Placental epithelial cell (primary cell): Measurements from ENCODE around the gene MYH16. TPM values are rescaled to one million over a fixed set of nuclear protein-coding genes. Genes with fewer than 3 reads are reported as not detected.

Source experiments
- total RNA-seq: library from RNA; depleted of rRNA; stranded (reverse); fragments of >200 nt; gene quantifications from 2 replicates; pipeline ENCODE4 v1.2.3, GENCODE V29; 2012

The MYH16 gene
- under 0.01 TPM in 1 of 2 replicates, not detected in the other for total RNA-seq

DNA sequence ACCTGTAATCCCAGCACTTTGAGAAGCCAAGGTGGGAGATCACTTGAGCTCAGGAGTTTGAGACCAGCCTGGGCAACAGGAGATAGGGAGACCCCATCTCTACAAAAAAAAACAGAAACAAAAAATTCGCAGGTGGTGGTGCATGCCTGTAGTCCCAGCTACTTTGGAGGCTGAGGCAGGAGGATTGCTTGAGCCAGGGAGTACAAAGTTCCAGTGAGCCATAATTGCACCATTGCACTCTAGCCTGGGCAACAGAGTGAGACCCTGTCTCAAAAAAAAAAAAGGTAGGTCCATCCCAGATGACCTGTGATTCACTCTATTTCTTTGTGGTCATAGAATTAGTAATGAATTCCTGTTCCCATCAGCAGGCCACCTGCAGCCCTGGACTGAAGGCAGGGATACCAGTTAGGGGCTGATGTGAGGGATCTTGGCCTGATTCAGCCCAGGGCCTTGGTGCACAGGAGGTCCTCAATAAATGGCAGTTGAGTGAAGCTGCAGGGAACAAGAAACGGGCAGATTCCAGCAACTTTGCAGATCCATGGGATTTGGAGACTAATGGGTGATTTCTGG lies at the start of gene MYH16:
TSS of gene MYH16 (plus strand) at position 364 of the 570 bp plus-strand sequence.

DNA sequence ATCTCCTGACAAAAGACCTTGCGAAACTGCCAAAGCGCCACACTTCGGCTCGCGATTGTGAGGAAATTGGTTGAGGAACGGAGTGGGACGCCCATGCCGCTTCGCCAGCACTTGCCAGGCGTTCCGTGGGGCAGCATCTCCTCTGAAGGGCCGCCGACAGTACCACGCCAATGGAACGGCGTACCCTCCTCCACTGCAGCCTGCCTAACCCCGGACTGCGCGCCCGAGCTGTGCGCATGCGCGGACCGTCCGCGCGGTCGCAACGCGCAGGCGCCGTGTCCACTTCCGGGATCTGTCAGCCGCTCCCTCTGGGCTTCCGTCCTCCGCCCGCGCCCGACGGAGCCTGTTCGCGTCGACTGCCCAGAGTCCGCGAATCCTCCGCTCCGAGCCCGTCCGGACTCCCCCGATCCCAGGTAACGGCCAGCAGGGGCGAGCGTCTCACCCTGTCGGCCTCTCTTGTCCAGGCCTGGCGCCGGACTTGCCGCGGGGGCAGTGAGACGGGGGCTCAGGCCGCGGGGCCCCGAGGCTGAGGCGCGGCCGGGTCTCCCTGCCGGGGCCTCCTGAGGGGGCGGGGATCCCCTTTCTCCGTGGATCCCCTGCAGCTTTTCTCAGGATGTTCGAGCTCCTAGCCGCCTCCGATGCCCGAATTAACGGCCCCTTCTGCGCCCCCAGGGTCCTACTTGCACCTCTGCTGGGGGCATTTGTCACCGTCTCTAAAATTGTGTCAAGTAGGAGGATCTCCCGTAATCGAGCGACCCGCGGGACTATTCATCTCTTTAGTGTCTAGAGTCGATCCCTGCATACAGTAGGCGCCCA lies 53.2 kb downstream of the MYH16 start, which contains the start of gene ARPC1A:
TSS of gene ARPC1A (plus strand) at position 307 of the 816 bp plus-strand sequence. CDS start 7,456 bp downstream, outside the sequence.

Other genes starting within 250 kb of the MYH16 start
- 25.5 and 42.7 TPM in 2 replicates for gene SMURF1, start 128.7 kb upstream of the MYH16 start, total RNA-seq
- under 0.01 TPM in 1 of 2 replicates, not detected in the other for gene KPNA7, start 64.7 kb upstream of the MYH16 start, total RNA-seq
- gene ARPC1A, start 53.1 kb downstream of the MYH16 start, total RNA-seq: 114 and 181 TPM in 2 replicates
- gene ARPC1B, start 101.9 kb downstream of the MYH16 start, total RNA-seq: 170 and 448 TPM in 2 replicates
- gene PDAP1, start 135.8 kb downstream of the MYH16 start, total RNA-seq: 31.4 and 51.6 TPM in 2 replicates
- gene BUD31, start 136.1 kb downstream of the MYH16 start, total RNA-seq: 68.5 and 89.9 TPM in 2 replicates
- gene PTCD1, start 166.0 kb downstream of the MYH16 start, total RNA-seq: 5.4 and 5.5 TPM in 2 replicates
- 18.4 and 27.5 TPM in 2 replicates for gene CPSF4, start 166.1 kb downstream of the MYH16 start, total RNA-seq
- gene ATP5MF, start 193.3 kb downstream of the MYH16 start, total RNA-seq: 260 and 553 TPM in 2 replicates
- gene ZNF789, start 200.1 kb downstream of the MYH16 start, total RNA-seq: 5.3 and 5.9 TPM in 2 replicates
- gene ZNF394, start 227.4 kb downstream of the MYH16 start, total RNA-seq: 17.9 and 32.2 TPM in 2 replicates
- gene ZKSCAN5, start 231.8 kb downstream of the MYH16 start, total RNA-seq: 12.1 and 14.9 TPM in 2 replicates